HG03457 (cell line): Measurements from ENCODE around the gene CCSER1.
"Not testable (repeated sequence)": the region's sequence is repeated elsewhere in the genome, so short reads cannot be mapped to it uniquely, and the experiment has no call there.

Experiments
- ATAC-seq: cut with Tn5 transposase; IDR thresholded peaks from one replicate; pipeline ENCODE4 v1.9.1; 2021; ENCODE audit warnings: moderate number of reproducible peaks; ENCODE audit not compliant: unreplicated experiment

CCSER1 gene

DNA sequence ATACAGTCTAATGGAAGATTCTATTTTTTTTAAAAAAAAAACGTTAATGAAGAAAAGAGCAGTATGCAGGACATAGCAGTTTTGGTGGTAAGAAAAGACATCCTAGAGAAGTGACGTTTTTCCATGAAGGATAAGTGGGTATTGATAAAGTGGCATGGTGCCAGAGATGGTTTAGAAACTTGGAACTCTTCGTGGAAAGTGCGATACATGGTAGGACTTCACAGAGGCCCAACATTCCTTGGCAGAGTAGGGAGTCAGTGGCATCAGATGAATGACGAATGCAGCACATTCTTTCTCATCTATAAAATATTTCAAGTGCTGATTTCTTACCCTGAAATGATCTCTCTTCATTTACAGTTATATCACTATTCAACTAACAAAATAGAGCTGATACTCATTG, 298.7 kb downstream of the CCSER1 start:
- ATAC-seq, result no peak

DNA sequence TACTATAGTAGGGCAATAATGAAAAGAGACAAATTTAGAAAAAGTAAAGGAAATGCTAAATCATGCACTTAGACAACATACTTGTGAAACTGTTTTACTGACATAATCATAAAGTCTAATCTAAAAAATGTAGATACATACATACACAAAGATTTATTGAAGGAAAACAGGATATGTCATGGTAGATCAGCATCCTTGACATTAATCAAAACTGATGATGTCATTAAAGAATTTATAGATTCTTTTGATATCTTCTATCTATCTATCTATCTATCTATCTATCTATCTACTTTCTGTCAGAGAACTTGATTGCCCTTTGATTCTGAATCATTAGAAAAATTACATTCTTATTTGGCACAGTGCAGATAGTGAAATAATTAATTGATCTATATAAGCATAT, 311.3 kb downstream of the CCSER1 start:
- no peak for ATAC-seq

DNA sequence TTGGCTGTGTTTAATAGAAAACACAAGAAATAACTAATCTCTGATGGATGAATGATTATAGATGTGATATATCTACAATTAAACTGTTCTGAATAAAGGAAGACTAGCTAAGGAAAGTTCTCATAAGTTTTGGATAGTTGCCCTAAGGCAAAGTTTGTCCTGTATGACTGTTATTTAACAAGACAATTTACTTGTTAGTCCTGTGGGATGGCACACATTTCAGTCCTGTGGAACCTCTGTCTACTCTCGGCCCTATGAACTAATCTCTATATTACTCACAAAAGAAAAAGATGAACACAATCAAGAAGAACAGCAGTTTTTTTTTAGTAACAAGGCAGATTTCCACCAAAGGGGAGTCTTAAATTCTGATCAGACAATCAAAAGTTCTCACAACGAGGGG, 314.6 kb downstream of the CCSER1 start:
- ATAC-seq, result no peak

DNA sequence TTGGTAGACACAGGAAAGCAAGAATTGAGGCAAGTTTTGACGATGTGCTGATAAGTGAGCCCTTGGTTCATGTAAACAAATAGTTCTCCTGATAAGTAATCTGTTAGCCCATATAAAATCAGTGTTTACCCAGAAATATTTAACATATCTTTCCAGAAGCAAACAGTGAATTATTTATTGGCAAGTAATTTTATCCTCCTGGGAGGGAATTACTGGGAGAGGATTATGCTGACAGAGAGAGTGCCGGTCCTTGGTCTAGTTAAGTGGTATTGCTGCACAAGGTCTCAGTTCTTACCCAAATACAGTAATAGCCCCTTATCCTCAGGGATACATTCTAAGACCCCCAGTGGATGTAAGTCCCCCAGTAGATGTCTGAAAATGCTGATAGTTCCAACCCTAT, 315.4 kb downstream of the CCSER1 start:
- ATAC-seq, result no peak

DNA sequence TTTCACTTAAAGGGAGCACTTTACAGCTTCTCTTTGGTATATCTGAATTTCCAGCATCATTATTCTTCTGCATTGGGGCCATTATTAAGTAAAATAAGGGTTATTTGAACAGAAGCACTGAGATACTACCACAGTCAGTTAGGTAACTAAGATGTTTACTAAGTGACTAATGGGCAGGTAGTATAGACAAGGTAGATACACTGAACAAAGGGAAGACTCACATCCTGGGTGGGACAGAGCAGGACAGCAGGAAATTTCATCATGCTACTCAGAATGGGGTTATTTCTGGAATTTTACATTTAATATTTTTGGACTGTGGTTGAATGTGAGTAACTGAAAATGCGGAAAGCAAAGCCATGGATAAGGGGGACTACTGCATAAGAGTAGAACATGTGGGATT, 316.0 kb downstream of the CCSER1 start:
- ATAC-seq, result no peak

DNA sequence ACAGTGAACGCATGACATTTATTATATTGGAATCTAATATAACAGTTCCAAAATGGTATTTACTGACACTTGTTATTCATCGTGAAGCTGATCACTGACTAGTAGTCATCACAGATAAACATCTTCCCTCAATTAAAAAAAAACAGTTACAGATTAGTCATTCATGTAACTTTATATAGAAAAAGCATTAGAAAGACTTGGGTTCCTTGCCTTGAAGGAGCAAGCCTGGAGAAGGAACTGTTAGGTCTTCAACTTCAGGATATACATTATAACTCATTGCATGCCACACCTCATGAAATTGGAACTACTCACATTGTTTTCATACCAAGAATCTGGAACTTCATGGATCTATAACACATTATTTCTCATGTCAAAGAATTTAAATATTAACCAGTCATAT, 317.7 kb downstream of the CCSER1 start:
- ATAC-seq, result no peak

DNA sequence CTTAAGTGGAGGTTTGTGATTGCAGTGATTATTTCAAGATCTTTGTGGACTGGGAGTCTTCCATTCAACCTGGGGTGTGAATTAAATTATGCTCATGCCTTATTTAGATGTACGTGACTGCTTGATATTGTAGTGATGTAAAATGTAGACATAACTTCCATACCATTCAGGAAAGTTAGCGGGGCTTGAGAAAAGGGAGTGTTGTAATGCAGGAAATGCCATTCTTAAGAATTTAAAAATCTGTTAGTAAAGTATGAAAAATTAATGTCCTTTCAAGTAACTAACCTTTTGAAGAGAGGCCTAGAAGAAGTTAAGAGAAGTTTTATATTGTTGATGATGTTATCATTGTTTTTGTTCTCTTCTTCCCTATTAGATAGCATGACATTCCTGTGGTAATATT, 318.2 kb downstream of the CCSER1 start:
- no peak for ATAC-seq

DNA sequence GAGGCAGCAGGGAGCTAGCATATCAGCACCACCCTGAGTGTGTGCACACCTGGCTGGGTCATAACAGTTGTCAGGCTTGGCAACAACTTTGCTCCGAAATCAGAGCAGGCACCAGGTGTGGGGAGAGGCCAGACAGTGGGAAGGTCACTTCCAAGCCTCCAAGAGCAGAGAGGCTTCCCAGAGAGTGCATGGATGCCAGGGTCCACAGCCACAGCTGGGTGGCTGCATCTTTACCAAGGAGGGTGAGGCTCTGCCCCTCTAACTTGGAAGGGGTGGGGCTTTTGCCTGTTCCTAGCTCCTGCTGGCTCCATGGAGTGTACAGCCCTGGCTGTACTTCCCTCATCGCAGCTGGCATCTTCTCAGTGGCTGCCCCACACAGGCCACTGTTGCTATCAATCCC, 322.4 kb downstream of the CCSER1 start:
- no peak for ATAC-seq

DNA sequence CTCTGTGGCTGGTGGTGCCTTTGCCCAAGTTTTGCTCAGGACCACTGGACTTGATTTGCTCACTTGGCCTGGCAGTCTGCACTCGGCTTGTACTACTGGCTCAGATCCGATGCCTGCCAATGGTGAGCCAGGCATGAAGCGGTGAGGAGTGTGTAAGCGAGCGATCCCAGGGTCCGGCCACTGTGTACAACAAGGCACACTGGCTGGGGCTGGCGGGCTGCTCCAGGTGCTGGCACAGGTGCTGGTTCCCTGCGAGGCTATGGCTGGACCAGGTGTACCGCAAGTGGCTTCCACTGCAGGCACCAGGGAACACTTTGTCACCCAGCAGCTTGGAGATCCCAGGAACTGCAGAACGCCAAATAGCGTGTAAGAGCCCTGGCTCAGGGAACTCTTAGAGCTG, 329.7 kb downstream of the CCSER1 start:
- no peak for ATAC-seq

DNA sequence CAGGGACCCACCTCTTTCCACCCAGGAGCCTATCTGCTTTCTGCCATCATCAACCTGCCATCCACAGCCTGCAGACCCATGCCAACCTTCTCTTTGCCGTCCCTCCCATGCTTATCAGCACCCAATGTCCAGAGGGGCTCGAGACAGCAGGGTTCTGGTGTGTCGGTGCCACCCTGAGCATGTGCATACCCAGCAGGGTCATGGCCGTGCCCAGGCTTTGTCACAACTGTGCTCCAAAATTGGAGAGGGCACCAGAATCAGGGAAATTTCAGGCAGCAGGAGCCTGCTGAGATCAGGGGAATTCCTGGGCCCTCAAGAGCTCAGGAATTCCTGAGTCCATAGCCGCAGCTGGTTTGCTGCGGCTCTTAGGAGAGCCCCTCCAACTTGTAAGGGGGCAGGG, 330.6 kb downstream of the CCSER1 start:
- ATAC-seq, result no peak

DNA sequence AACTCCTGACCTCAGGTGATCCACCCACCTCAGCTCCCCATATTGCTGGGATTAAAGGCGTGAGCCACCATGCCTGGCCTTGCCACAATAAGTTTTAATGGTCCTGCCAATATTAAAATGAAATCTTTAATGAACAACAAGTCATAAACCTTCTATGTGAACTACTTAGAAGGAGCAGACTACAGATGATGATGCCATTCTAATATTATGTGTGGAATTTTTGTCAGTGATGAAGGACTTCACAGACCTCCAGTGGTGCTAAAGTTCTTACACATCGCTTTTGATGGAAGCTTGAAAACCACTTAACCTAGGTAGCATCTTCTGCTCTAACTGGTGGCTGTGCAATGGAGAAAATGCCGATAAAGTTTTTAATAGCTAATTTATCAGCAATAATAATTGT, 331.4 kb downstream of the CCSER1 start:
- ATAC-seq, result no peak

DNA sequence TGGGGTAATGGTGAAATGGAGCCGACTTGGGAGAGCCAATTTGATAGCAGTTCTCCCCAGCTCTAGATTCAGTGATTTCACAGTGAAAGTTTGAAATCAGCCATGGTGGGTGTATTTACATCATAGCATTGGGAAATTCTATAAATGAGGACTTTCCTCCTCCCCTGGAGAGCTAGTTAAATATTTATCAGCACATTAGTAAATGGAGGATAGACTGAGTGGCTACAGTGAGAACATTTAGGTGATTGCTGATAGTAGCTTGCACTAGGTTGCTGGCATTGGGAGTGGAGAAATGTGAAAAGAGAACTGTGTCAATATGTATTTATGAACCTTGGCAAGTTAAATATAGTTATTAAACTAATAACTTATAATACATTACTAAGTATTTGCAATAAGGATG, 347.3 kb downstream of the CCSER1 start:
- ATAC-seq, result no peak

DNA sequence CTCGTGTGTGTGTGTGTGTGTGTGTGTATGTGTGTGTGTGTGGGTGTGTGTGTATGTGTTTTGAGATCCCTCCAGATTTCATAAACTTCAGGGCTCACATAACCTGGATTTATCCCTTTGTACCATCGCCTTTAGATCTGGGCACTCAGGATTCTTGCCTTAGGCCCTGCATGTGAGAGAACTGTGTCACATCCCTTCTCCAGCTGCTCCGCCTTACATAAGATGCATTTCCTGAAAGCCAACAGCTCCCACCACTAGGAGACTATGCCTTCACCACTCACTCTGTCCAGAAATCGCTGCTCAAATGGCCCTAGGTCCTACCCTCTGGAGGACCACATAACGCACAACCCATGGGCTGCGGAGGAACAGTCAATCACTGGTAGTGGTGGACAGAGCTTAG, 348.8 kb downstream of the CCSER1 start:
- no peak for ATAC-seq

DNA sequence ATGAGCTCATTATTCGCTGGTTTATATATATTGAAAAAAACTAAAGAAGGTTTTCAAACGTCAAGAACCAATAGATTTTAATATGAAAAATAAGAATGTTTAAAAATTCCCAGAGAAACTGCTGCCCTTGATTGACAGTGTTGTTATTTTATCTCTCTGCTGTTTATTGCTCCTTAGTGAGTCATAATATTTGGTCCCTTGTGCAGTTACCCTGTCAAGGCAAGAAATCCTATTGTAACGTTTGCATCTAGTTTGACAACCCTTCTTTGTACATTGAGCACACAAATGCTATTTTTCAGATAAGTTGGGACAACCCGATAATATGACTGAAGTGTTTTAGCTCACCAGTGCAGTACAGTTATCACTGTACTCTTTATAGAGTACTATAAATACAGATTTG, 349.4 kb downstream of the CCSER1 start:
- no peak for ATAC-seq

DNA sequence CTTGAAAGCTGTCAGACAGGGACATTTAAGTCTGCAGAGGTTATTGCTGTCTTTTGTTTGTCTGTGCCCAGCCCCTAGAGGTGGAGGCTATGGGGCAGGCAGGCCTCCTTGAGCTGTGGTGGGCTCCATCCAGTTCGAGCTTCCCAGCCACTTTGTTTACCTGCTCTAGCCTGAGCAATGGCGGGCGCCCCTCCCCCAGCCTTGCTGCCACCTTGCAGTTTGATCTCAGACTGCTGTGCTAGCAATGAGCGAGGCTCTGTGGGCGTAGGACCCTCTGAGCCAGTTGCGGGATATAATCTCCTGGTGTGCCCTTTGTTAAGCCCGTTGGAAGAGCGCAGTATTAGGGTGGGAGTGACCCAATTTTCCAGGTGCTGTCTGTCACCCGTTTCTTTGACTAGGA, 357.7 kb downstream of the CCSER1 start:
- not testable (repeated sequence) for ATAC-seq

DNA sequence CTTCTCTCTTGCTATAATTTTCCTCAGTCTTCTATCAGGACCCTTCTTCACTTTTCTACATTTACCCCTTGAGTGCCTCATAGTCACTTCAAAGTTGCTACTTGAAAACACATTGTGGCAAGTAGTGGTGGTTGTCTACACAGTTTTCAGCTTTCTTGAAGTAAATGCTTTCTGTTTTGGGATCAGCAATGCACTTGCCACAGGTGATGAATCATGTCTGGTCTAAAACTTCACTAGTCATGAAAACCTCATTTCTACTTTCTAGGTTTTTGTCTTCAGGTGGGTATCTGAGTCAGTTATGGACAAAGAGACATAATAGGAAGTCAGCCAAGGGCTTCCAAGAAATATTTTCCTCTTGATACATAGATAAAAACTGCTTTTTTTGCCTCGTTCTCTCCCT, 359.2 kb downstream of the CCSER1 start:
- no peak for ATAC-seq

DNA sequence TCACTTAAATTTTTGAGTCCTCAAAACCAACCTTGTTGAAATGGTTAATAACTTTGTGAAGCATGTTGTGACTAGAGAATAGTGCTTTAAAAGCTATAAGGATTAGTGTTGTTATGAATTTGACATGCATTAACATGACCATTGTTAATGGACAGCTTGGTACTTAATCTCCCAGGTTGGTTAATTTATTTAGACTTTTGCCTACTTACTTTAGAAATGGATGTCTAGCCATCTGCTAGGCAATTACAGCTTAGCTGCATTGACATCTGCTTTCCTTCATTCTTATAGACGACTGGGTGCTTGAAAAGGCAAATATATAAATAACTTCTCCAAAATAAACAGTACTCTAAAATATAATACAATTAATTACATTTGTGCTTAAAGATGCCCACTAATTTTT, 368.0 kb downstream of the CCSER1 start:
- no peak for ATAC-seq

DNA sequence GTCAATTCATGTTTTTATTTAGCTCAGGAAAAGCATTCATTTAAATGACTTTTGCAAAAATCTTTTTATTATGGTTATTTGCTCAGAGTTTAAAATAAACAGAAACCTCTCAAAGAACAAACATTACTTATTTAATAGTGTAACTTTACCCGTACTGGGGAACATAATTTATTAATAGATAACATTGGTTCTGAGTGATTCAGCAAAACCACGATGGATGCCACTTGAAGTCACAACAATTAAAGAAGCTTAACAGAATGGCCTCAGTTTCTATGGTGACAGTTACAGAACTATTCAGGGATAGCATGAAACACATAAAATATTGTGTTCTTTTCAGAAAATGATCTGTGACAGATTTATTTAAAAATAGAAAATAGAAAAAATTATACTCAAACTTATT, 368.7 kb downstream of the CCSER1 start:
- ATAC-seq, result no peak

DNA sequence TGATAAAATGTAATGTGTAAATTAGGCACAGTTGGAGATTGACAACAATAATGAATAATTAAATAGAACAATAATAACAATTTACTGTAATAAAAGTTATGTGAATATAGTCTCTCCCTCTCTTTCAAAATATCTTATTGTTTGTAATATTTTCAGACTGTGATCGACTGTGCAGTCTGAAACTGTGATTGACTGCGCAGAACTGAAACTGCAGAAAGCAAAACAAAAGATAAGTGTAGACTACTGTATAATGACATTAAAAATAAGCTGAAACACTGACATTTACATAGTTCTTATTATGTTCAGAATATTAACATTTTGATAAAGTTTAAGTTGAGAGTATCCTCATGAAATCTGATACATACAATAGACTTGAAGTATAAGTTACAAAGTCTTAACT, 371.0 kb downstream of the CCSER1 start:
- no peak for ATAC-seq

DNA sequence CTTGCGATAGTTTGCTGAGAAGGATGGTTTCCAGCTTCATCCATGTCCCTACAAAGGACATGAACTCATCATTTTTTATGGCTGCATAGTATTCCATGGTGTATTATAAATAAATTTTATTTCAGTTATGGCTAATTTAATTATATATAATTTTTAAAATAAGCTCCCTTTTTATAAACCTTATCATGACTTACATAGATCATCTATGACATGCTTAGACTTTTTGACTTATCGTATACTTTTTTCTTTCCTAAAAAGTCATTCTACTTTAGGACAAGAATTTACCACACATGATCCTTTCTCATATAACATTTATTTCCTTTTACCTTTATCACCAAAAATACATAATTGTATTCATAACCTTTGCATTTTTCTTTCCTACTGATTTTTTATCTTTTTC, 376.5 kb downstream of the CCSER1 start:
- no peak for ATAC-seq

DNA sequence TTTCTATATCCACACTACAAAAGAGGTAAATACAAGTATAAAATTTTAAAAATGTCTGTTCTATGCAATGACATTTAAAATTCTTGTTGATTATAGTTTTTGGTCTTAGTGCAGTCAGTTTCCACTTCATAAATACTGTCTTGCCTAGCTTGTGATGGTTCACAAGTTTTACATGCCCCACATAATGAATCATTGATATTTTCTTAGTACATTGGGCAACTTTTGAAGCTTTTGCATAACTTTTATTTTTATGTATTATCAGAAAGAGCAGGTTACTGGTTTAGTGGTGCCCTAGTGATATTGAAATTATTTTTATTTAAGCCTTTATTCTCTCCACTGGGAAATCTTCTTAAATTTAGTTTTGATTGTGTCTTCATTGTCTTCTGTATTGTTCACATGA, 388.0 kb downstream of the CCSER1 start:
- ATAC-seq, result no peak

DNA sequence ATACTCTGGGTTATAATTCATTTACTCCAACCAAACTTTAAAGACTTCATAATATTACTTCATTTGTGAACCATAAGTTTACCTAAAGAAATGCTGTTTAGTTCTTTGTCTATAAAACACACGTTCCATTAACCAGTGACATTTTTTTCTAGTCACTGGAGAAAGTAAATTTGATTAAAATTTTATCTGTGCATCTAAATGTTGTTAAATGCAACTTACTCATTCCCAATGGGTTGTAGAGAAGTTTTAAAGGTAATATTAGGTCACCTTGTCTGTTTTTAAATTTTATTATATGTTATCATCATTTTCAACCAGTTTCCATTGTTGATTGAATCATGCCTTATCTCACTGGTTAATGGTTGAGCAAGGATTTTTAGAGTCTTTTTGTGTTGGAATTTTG, 401.4 kb downstream of the CCSER1 start:
- no peak for ATAC-seq

DNA sequence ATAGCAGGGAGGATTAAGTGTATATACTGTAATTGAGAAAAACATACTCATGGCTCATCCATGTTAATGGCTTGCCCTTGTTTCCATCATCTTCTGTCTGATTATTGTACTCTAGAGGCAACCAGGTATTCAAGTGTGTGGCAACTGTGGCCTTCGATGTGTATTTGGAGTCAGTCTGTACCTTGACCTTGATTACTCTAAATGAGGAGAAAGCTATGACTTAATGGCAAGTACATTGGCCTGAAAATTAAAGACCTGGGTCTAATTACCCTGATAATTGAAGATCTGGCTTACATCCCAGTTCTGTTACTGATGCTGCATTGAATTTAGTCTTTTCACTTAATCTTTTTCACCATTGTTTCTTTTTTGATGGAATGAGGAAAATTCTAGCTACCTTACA, 409.2 kb downstream of the CCSER1 start:
- no peak for ATAC-seq

DNA sequence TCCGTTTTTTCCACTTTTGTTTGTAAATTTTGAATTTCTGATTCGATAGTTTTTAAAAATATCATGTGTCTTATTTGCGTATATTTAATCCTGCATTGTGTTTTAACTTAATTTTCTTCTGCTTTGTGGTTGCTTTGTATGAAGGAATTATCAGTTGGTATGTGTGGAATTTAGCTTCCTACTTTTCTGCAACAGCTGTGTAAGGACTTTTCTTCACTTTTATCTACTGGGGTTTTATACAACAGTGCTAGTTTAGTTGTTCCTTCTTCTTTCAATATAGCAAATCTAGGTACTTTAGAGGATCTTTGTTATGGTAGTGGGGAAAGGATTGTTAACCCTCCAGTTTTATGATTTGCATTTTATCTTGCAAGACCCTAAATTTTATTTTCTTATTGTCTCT, 410.3 kb downstream of the CCSER1 start:
- ATAC-seq, result no peak
